ENCODE data around the gene CEND1.

Gene CEND1

DNA sequence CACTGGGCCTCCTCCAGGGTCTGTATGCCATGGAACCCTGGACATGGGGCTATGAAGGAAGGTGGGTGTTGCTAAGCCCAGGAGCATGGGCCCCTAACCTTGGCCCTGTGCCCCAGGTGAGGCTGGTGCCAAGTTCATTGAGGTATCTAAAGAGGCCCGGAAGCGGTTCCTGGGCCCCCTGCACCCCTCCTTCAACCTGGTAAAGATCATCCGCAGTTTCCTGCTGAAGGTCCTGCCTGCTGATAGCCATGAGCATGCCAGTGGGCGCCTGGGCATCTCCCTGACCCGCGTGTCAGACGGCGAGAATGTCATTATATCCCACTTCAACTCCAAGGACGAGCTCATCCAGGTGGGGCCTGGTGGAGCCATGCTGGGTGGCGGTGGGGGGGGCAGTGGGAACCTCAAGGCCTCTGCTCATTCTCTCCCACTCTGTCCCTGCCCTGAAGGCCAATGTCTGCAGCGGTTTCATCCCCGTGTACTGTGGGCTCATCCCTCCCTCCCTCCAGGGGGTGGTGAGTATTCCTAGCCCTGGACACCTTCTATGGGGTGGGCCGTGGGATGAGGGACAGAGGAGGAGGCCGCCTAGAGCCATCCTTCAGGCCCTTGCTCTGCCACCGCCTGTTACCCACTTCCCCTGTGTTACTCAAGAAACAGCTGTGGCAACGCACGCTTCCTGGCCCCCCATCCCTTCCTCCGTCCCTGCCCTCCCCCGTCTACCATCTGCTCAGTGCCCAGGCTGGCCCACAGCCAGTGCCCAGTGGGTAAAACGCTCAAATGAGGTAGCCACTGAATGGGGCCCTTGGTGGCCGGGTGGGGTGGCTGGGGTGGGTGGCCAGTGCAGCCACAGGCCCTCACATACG, 31.9 kb upstream of the CEND1 start:
- no peaks in the 10 kb centered on the region for H3K27me3 ChIP-seq (replicated peaks)

DNA sequence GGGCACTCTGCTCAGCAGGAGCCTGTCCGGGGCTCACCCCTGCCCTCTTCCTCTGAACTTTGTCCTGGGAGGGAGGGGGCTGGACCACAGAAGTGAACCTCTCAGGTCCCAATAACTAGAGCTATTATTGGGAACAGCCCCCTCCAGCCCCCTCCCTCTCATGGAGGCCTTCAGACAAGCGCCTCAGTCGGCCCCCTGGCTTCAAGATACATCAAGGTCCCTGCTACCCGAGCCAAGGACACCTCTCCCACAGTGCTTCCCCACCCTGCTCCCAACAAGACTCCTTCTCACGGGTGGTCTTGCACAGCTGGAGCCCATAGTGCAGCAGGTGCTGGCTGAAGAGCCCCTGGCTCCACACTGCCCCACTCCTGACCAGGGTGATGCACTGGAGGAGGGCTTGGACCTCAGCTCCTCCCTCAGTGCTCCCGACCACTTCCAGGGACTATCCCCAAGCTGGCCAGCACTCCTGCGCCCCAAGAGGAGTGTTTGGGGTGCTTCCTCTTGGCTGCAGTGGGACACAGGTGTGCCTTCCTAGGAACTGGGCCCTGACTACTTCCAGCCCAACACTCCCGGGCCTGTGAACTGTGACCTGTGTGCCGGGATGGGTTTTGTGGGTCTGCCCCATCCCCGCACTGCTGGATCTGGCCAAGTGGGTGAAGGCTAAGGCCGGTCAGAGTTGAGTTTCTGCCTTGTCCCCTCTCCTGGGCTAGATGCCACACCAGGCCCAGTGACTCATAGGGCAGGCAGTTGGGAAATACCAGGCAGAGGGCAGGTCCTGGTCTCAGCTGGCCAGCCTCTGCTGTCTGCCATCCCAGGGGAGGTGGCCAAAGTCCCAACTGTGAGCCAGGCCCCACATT, 31.0 kb upstream of the CEND1 start:
- Histone ChIP-seq H3K36me3 (replicated peaks) (peaks cover 20% of the 10 kb centered on the region), H3K27ac (no peak overlapping the region), H3K4me3 (ENCODE audit: low read depth, low read length) (peak overlapping the region; percentile 52), H3K27me3 (replicated peaks) (no peaks in the 10 kb centered on the region)
- TF ChIP-seq, protein P1, sequence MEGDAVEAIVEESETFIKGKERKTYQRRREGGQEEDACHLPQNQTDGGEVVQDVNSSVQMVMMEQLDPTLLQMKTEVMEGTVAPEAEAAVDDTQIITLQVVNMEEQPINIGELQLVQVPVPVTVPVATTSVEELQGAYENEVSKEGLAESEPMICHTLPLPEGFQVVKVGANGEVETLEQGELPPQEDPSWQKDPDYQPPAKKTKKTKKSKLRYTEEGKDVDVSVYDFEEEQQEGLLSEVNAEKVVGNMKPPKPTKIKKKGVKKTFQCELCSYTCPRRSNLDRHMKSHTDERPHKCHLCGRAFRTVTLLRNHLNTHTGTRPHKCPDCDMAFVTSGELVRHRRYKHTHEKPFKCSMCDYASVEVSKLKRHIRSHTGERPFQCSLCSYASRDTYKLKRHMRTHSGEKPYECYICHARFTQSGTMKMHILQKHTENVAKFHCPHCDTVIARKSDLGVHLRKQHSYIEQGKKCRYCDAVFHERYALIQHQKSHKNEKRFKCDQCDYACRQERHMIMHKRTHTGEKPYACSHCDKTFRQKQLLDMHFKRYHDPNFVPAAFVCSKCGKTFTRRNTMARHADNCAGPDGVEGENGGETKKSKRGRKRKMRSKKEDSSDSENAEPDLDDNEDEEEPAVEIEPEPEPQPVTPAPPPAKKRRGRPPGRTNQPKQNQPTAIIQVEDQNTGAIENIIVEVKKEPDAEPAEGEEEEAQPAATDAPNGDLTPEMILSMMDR (IDR thresholded peaks at IDR 0.05; ENCODE audit: low read depth, low read length, missing control alignments) = no peak
- in situ Hi-C loops (cut with HindIII; ENCODE audit: low pct_ligation_motif_present, low sequenced_read_pairs) = no loop called here
- no peak for DNase-seq

More for the DNA sequence above, 31.9 kb upstream of the CEND1 start:
- TF ChIP-seq, protein P1 (IDR thresholded peaks at IDR 0.05; ENCODE audit: low read depth, low read length, missing control alignments) = no peak
- Histone ChIP-seq H3K36me3 (replicated peaks) (peaks cover 20% of the 10 kb centered on the region), H3K27ac (no peak overlapping the region), H3K4me3 (ENCODE audit: low read depth, low read length) (no peak overlapping the region)
- DNase-seq = no peak
- in situ Hi-C loops (cut with HindIII; ENCODE audit: low pct_ligation_motif_present, low sequenced_read_pairs) = no loop called here

DNA sequence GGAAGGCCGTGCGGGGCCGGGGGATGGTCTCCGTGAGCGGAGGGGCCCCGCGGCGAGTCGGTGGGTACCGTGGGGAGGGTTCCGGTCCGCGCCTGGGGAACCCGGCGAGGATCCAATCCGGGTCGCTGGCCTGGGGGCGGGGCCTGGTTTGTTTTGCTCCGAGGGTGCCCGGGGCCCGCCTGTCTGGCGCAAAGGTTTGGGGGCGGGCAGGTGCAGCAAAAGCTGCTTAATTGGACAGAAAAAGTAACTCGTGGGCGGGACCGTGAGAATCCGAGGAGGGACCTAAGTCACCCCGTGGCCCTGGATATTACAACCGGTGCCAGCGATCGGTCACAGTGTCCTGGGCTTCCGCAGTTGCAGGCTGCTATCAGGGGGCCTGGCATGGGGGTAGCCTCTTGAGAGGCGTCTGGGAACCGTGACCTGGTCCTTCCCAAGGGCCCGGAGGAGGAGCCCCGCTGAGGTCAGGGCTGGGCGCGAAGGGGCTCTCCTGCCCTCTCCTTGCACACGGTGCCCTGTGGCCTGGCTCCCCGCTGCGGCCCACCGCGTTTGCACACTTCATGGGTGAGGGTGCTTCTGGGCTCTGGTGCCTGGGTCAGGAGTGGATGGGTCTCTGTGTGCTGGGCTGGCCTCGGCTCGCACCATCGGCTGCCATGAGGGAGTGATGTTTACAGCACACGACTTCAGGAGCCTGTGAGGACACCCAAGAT, 30.2 kb upstream of the CEND1 start:
- DNase-seq = no peak
- in situ Hi-C loops (cut with HindIII; ENCODE audit: low pct_ligation_motif_present, low sequenced_read_pairs) = no loop called here
- H3K27ac ChIP-seq = peak overlapping the region; percentile 79
- no peaks in the 10 kb centered on the region for H3K27me3 ChIP-seq (replicated peaks)
- H3K4me3 ChIP-seq (ENCODE audit: low read depth, low read length) = peak overlapping the region; percentile 52
- TF ChIP-seq, protein P1 (IDR thresholded peaks at IDR 0.05; ENCODE audit: low read depth, low read length, missing control alignments) = no peak
- H3K36me3 ChIP-seq (replicated peaks) = peaks cover 16% of the 10 kb centered on the region

DNA sequence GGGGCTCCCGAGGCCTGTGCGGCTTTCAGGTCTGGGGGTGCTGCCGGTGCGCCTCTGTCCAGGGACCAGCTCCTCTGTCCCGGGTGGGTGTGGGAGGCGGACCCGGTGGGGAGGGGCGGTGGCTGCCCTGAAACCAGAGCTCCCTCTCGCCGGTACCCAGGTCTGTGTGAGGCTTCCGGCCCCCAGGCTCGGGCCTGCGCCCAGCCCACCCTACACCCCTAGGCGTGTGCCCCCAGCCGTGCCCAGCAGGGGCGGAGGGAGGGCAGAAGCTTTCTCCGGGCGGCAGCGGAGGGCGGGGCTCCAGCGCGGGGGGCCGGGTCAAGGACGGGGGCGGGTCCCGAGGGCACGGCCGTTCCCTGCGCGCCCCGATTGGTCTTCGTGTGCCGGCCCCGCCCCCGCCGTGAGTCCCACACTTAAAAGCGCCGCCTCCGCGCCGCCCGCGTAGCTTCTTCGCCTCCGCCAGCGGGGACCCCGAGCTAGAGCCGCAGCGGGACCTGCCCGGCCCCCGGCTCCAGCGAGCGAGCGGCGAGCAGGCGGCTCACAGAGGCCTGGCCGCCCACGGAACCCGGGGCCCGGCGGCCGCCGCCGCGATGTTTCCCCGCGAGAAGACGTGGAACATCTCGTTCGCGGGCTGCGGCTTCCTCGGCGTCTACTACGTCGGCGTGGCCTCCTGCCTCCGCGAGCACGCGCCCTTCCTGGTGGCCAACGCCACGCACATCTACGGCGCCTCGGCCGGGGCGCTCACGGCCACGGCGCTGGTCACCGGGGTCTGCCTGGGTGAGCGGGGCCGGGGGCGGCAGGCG, 29.4 kb upstream of the CEND1 start:
- DNase-seq = peak; percentile 64
- H3K4me3 ChIP-seq (ENCODE audit: low read depth, low read length) = peak overlapping the region; percentile 52
- no peaks in the 10 kb centered on the region for H3K27me3 ChIP-seq (replicated peaks)
- TF ChIP-seq, protein P1 (IDR thresholded peaks at IDR 0.05; ENCODE audit: low read depth, low read length, missing control alignments) = peak; percentile 14
- peak overlapping the region; percentile 79 for H3K27ac ChIP-seq
- in situ Hi-C loops (cut with HindIII; ENCODE audit: low pct_ligation_motif_present, low sequenced_read_pairs) = no loop called here
- peaks cover 12% of the 10 kb centered on the region for H3K36me3 ChIP-seq (replicated peaks)

All from brain microvascular endothelial cell (primary cell).